ENCODE results near the gene ARHGEF18.

Gene ARHGEF18

GRCh38 chr19:7386308-7386707, 37.6 kb downstream of the ARHGEF18 start:
- DNase-seq, result no peak

- no peak for DNase-seq
Observed at GRCh38 chr19:7386769-7387168, 38.0 kb downstream of the ARHGEF18 start.

DNA sequence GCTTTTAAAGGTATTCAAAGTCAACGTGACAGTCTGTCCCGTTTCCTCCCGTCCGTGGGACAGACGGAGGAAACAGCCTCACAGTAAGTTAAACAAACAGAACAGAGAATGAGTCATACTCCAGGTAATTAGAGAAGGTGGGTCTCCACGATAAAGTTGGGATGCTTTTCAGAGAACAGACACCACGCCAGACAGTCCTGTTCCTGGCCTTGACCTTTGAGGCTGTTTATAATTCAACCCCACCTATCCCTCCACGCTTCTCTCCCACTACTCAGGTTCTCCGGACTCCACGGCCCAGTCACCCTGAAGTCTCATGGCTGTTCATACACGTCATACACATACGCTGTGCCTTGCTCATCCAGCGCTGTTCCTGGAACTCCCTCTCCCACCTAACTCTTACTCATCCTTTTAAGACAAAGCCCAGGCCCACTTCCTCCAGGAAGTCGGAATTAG, 42.5 kb downstream of the ARHGEF18 start:
- peak; percentile 6 for DNase-seq

DNA sequence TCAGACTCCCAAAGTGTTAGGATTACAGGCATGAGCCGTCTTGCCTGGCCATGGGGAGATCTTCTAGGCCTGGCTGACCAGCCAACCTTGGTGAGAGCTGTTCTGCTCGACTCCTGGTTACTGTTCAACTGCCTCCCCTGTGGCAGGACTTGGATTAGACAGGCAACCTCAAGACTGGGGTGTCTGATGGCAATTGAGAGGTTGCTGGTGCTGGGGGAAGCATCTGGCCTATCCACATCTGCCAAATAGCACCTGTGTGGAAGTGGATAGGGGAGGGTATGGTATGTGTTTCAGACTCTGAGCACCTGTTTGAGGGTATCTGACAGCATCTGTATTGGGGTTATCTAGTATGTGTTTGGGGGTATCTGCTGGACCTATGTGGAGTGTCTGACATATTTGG, 44.7 kb downstream of the ARHGEF18 start:
- no peak for DNase-seq

DNA sequence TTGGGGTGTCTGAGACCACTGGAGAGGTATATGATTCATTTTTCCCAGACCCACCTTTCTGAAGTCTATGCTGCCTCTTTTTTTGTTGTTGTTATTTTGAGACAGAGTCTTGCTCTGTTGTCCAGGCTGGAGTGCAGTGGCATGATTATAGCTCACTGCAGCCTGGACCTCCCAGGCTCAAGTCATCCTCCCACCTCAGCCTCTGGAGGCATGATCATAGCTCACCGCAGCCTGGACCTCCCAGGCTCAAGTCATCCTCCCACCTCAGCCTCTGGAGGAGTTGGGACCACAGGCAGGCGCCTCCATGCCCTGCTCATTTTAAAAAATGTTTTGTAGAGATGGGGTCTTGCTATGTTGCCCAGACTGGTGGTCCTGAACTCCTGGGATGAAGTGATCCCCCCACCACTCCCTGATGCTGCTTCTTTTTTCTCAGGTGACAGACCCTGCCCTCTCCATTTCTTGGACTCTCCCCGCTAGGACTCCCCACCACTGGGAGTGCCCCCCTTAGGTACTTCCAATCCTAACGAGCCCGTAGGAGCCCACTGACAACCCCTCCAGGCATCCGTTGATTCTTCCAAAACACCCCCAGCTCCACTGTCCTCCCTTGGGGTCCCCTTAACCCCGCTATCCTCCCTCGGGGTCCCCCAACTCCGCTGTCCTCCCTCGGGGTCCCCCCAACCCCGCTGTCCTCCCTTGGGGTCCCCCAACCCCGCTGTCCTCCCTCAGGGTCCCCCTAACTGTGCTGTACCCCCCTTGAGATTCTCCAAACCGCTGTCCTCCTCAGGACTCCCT, 45.4 kb downstream of the ARHGEF18 start:
- no peak for DNase-seq

DNA sequence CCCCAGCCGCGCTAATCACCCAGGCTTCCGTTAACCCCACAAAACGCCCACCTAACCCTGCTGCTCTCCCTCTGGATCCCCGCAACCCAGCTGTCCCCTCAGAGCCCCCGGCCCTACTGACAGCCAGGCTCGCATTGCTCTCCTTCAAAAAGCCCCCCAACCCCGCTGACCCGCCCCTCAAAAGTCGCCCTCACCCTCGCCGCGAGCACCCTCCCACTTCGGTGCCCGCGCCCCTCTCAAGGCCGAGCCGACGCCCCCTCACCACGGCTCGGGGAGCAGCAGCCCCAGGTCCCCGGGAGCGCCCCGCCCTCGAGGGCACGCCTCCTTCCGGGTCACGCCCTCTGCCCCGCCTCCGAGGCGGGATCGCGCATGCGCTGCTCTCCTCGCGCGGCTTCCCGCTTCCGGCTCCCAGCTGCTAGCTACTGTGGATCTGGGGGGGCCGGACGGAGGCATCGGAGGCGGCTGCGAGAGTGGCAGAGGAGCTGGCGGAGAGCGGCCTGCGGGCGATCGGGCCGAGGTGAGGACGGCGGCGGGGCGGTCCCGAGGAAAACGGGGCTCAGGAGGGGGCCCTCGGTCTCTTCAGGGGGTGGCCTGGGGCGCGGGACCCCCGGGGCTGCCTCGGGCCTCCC, 46.1 kb downstream of the ARHGEF18 start:
- DNase-seq, result peak; percentile 79

DNA sequence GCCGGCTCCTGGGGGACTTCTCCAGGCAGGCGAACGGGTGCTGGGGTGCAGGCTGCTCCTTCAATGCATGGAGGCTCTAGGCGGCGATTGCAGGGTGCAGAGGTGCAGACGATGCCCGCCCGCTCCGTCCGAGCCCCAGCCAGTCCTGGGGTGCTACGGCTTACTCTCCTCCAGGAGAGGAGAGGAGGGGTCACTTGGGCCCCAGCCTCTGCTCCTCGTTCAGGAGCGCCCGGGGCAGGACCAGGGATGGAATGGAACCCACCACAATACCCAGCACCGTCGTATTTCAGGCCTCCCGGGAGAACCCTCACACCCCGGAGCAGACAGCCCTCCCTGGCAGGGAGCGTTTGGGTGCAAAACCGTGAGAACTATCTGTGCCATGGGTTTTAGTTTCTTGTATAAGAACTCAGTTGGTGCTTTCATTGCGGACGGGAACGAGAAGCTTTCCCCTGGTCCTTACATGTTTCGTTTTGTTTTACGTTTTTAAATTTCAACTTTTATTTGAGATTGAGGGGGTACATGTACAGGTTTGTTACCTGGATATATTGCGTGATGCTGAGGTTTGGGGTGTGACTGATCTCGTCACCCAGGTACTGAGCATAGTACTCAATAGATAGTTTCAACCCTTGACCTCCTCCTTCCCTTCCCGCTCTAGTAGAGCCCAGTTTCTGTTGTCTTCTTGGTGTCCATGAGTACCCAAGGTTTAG, 46.8 kb downstream of the ARHGEF18 start:
- DNase-seq, result no peak

GRCh38 chr19:7397687-7398086, 49.0 kb downstream of the ARHGEF18 start:
- no peak for DNase-seq
